Transverse colon (tissue), 3 donors: Measurements from ENCODE around the gene CLEC6A.

ENCODE experiments used
- CTCF ChIP-seq, 5 experiments: fragments of 200-600 bp in 3 of 5; fragments of 450-650 bp in 2 of 5; sonication (generic) in 3 of 5; IDR thresholded peaks; 1 replicate in 2 of 5; 2 replicates in 3 of 5; pipeline ENCODE4 v1.5.1; 2016 to 2017; ENCODE audit warnings: antibody characterized with exemption in 5 of 5, inconsistent platforms in 3 of 5, mild to moderate bottlenecking in 2 of 5, moderate library complexity in 1 of 5
- EP300 ChIP-seq: sonication (generic); formaldehyde crosslinking; IDR thresholded peaks from one replicate; pipeline ENCODE4 v1.6.1; 2017; ENCODE audit warnings: antibody characterized with exemption, low read depth

DNA sequence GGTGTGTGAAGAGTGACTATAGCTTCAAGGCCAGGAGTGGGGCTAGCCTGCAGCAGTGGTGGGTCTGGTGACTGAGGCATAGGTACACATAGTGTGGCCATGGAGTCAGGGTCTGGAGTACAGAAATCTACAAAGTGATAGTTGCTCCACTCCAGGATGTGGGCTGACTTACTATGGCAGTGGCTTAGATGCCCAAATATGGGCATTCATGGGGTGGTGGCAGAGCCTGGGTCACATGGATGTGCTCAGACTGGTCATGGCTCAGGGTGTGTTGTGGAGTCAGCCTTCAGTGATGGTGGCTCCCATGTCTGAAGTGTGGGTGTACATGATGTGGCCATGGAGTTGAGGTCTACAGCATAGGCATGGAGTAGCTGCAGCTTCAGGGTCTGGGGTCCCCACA lies 27.3 kb downstream of the CLEC6A start:
- TF ChIP-seq CTCF (IDR thresholded peaks at IDR 0.05) (no peak), EP300 (no peak)
